Measurements from ENCODE around the gene SLC25A13.

DNA sequence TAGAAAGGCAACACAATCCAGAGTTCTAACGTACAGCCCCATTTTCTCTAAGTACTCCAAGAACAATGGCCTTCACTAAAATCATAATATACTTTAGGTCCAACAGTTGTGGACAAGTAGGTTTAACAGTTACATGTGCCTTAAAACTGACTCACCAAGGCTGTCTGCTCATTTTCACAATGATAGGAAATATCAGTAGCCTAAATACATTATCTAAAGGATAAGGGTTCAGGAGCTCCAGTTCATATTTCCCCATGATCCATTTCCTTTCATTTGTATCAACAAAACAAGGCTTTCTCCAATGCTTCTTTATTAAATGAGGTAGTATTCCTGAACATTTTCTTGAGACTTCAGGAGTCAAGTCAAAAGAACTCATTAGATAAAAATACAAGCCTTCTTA, 164.0 kb downstream of the SLC25A13 start:
- TF ChIP-seq POLR2A (IDR thresholded peaks at IDR 0.05): no peak
- TF ChIP-seq, protein P1, sequence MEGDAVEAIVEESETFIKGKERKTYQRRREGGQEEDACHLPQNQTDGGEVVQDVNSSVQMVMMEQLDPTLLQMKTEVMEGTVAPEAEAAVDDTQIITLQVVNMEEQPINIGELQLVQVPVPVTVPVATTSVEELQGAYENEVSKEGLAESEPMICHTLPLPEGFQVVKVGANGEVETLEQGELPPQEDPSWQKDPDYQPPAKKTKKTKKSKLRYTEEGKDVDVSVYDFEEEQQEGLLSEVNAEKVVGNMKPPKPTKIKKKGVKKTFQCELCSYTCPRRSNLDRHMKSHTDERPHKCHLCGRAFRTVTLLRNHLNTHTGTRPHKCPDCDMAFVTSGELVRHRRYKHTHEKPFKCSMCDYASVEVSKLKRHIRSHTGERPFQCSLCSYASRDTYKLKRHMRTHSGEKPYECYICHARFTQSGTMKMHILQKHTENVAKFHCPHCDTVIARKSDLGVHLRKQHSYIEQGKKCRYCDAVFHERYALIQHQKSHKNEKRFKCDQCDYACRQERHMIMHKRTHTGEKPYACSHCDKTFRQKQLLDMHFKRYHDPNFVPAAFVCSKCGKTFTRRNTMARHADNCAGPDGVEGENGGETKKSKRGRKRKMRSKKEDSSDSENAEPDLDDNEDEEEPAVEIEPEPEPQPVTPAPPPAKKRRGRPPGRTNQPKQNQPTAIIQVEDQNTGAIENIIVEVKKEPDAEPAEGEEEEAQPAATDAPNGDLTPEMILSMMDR (IDR thresholded peaks at IDR 0.05 in 4 of 5, conservative IDR thresholded peaks at IDR 0.05 in 1 of 5): no peak
